GM23338 (cell line): ENCODE measurements around the gene SH2D4B. TPM values are rescaled to one million over a fixed set of nuclear protein-coding genes. Genes with fewer than 3 reads are reported as not detected.

Experiments used
- ATAC-seq: fragments of 200-7000 bp; cut with Tn5 transposase; 3 replicates; pipeline ENCODE4 v1.9.1; 2020
- DNase-seq: peaks from one replicate; pipeline ENCODE4 v3.0.0-alpha.2; 2015; ENCODE audit warnings: low spot score
- H2AFZ ChIP-seq: fragments of 200-600 bp; sonication (generic); 2 replicates; pipeline ENCODE4 v1.8.0; 2016; ENCODE audit warnings: antibody characterized with exemption, mild to moderate bottlenecking, moderate library complexity
- H3F3A ChIP-seq: fragments of 200-600 bp; sonication (generic); replicated peaks from 2 replicates; pipeline ENCODE4 v1.8.0; 2017; ENCODE audit warnings: antibody characterized with exemption, mixed run types, low read depth
- H3K27ac ChIP-seq: fragments of 200-600 bp; sonication (generic); 2 replicates; pipeline ENCODE4 v1.6.1; 2016; ENCODE audit warnings: low read depth
- H3K27me3 ChIP-seq: fragments of 200-600 bp; sonication (generic); 2 replicates; pipeline ENCODE4 v1.8.0; 2016; ENCODE audit warnings: mild to moderate bottlenecking, mixed run types, moderate library complexity; ENCODE audit not compliant: insufficient read depth
- H3K36me3 ChIP-seq: fragments of 200-600 bp; sonication (generic); 2 replicates; pipeline ENCODE4 v1.8.0; 2016; ENCODE audit warnings: mild to moderate bottlenecking; ENCODE audit not compliant: insufficient read depth
- H3K4me1 ChIP-seq: fragments of 200-600 bp; sonication (generic); 2 replicates; pipeline ENCODE4 v1.8.0; 2016; ENCODE audit warnings: mild to moderate bottlenecking, moderate library complexity; ENCODE audit not compliant: insufficient read depth
- H3K4me2 ChIP-seq: fragments of 200-600 bp; sonication (generic); 2 replicates; pipeline ENCODE4 v1.7.1; 2017; ENCODE audit warnings: mixed run types
- H3K4me3 ChIP-seq: fragments of 200-600 bp; sonication (generic); 2 replicates; pipeline ENCODE4 v1.6.1; 2016; ENCODE audit warnings: mixed run types
- H3K79me2 ChIP-seq: fragments of 200-600 bp; sonication (generic); replicated peaks from 2 replicates; pipeline ENCODE4 v1.8.0; 2017; ENCODE audit warnings: mild to moderate bottlenecking; ENCODE audit not compliant: insufficient read depth
- H3K9me2 ChIP-seq: fragments of 200-600 bp; sonication (generic); 2 replicates; pipeline ENCODE4 v1.8.0; 2017; ENCODE audit not compliant: insufficient read depth
- H4K20me1 ChIP-seq: fragments of 200-600 bp; sonication (generic); replicated peaks from 2 replicates; pipeline ENCODE4 v1.8.0; 2017; ENCODE audit warnings: mild to moderate bottlenecking; ENCODE audit not compliant: insufficient read depth
- H3K27ac Mint-ChIP-seq: 2 replicates; pipeline ENCODE4 v1.8.0; 2020; ENCODE audit warnings: inconsistent platforms, mild to moderate bottlenecking, moderate library complexity, mixed read lengths
- H3K27me3 Mint-ChIP-seq: 3 replicates; pipeline ENCODE4 v1.8.0; 2022; ENCODE audit warnings: low read depth, mild to moderate bottlenecking, moderate library complexity, mixed read lengths, inconsistent platforms; ENCODE audit not compliant: insufficient read depth, poor library complexity
- H3K36me3 Mint-ChIP-seq: 3 replicates; pipeline ENCODE4 v1.8.0; 2021; ENCODE audit warnings: low read depth, mild to moderate bottlenecking, inconsistent platforms, moderate library complexity, mixed read lengths
- H3K4me1 Mint-ChIP-seq: 3 replicates; pipeline ENCODE4 v1.8.0; 2020; ENCODE audit warnings: mild to moderate bottlenecking, inconsistent platforms, mixed read lengths
- H3K4me3 Mint-ChIP-seq: 3 replicates; pipeline ENCODE4 v1.8.0; 2021; ENCODE audit warnings: moderate library complexity, mild to moderate bottlenecking, inconsistent platforms, mixed read lengths
- H3K9me3 Mint-ChIP-seq: 3 replicates; pipeline ENCODE4 v1.8.0; 2020; ENCODE audit warnings: moderate library complexity, mild to moderate bottlenecking, inconsistent platforms, mixed read lengths
- CREB1 ChIP-seq: fragments of 250-450 bp; sonication (Bioruptor Pico); IDR thresholded peaks from 2 replicates; pipeline ENCODE4 v1.5.0; 2020; ENCODE audit warnings: low read depth, mild to moderate bottlenecking, moderate library complexity
- EZH2 ChIP-seq: fragments of 200-600 bp; sonication (generic); IDR thresholded peaks from one replicate; pipeline ENCODE4 v1.8.0; 2017; ENCODE audit warnings: antibody characterized with exemption, mild to moderate bottlenecking, low read depth; ENCODE audit not compliant: unreplicated experiment
- EZH2phosphoT487 ChIP-seq: fragments of 200-600 bp; sonication (generic); IDR thresholded peaks from one replicate; pipeline ENCODE4 v1.8.1; 2018; ENCODE audit warnings: antibody characterized with exemption; ENCODE audit not compliant: unreplicated experiment
- JUNB ChIP-seq: IDR thresholded peaks from one replicate; pipeline ENCODE4 v1.6.1; 2016; ENCODE audit warnings: antibody characterized with exemption; ENCODE audit not compliant: unreplicated experiment
- POLR2AphosphoS5 ChIP-seq: IDR thresholded peaks from 2 replicates; pipeline ENCODE4 v1.6.1; 2016; ENCODE audit warnings: antibody characterized with exemption, low read depth
- REST ChIP-seq: IDR thresholded peaks from one replicate; pipeline ENCODE4 v1.6.1; 2018; ENCODE audit warnings: antibody characterized with exemption; ENCODE audit not compliant: unreplicated experiment
- STAT1 ChIP-seq: IDR thresholded peaks from one replicate; pipeline ENCODE4 v1.6.1; 2016; ENCODE audit warnings: antibody characterized with exemption; ENCODE audit not compliant: unreplicated experiment
- ZNF114 ChIP-seq: fragments of 250-450 bp; sonication (Bioruptor Pico); IDR thresholded peaks from 2 replicates; pipeline ENCODE4 v1.5.0; 2020; ENCODE audit warnings: mild to moderate bottlenecking, moderate library complexity
- ZNF331 ChIP-seq: fragments of 250-450 bp; sonication (Bioruptor Pico); IDR thresholded peaks from 2 replicates; pipeline ENCODE4 v1.5.0; 2020; ENCODE audit warnings: low read depth, mild to moderate bottlenecking, moderate library complexity
- ZNF462 ChIP-seq: fragments of 250-450 bp; sonication (Bioruptor Pico); IDR thresholded peaks from 2 replicates; pipeline ENCODE4 v1.5.0; 2020; ENCODE audit warnings: mild to moderate bottlenecking, moderate library complexity
- polyA plus RNA-seq: library from polyadenylated mRNA; unstranded; fragments of >200 nt; fragmentation: Nextera tagmentation; extraction: Ambion mirVana; gene quantifications from 2 replicates; pipeline ENCODE4 v1.2.1, GENCODE V29; 2016
- total RNA-seq: library from RNA; depleted of rRNA; stranded (reverse); fragments of >200 nt; shearing (Covaris generic); gene quantifications from 2 replicates; pipeline ENCODE4 v1.2.3, GENCODE V29; 2014
- TF ChIP-seq, protein P1 (sequence below), 2 experiments: fragments of 200-600 bp in 1 of 2; sonication (generic) in 1 of 2; conservative IDR thresholded peaks; 2 replicates each; pipeline versions ENCODE4 v1.5.1 to v1.6.1; 2016 to 2017; ENCODE audit warnings: antibody characterized with exemption in 2 of 2, low read depth in 2 of 2, mild to moderate bottlenecking in 2 of 2, moderate library complexity in 1 of 2

Gene SH2D4B
- total and polyA plus RNA-seq, 2 experiments from 2014 or later = 0.08 TPM; not detected in 1

DNA sequence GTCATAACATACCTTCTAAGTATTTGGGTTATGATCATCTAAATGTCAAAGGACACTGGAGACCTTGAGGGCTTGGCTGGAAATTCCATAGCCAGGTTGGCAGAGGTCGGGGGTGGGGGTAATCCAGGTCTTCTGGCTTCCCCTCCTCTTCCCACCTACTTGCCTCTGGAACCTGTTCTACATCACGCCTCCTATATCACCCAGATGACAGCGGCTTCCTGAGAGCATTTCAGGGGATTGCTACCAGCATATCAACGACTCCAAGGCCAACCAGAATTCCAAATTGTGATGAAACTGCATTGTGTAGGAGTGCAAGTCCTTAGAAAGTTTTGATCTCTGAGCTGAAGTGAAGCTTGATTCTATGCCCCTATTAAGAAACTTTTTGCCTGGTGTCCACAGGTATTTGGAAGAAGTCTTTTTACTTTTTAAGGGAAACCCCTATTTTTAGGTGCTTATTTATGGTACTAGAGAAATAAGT, 95.7 kb downstream of the SH2D4B start (continued):
- TF ChIP-seq, protein P1, sequence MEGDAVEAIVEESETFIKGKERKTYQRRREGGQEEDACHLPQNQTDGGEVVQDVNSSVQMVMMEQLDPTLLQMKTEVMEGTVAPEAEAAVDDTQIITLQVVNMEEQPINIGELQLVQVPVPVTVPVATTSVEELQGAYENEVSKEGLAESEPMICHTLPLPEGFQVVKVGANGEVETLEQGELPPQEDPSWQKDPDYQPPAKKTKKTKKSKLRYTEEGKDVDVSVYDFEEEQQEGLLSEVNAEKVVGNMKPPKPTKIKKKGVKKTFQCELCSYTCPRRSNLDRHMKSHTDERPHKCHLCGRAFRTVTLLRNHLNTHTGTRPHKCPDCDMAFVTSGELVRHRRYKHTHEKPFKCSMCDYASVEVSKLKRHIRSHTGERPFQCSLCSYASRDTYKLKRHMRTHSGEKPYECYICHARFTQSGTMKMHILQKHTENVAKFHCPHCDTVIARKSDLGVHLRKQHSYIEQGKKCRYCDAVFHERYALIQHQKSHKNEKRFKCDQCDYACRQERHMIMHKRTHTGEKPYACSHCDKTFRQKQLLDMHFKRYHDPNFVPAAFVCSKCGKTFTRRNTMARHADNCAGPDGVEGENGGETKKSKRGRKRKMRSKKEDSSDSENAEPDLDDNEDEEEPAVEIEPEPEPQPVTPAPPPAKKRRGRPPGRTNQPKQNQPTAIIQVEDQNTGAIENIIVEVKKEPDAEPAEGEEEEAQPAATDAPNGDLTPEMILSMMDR (conservative IDR thresholded peaks at IDR 0.05; ENCODE audit: low read depth in 2 of 2) = no peak
- TF ChIP-seq JUNB (no peak), ZNF114 (CRISPR knock-in tag) (no peak), EZH2 (no peak), STAT1 (no peak), ZNF331 (CRISPR knock-in tag) (no peak)

DNA sequence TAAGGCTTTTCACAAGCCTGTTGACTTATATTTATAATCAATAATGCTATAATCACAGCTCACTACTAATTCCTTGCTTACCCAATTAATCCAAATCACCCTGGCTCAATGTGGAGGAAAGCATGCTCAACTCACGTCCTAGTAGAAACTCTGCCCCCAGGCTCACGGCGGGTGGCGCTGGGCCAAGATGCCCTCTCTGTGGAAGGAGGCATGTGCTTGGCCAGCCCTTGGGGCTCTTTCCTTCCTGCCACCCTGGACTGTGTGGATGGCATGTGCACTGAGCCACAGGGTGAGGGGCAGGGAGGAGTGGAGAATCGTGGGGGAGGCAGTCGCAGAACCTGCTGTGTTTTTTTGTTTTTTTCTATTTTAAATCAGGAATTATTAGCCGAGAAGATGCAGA, 96.2 kb downstream of the SH2D4B start:
- ATAC-seq (no peak), DNase-seq (no peak)
- TF ChIP-seq, protein P1 (conservative IDR thresholded peaks at IDR 0.05; ENCODE audit: low read depth in 2 of 2) = no peak
- TF ChIP-seq POLR2AphosphoS5 (no peak), JUNB (no peak), ZNF462 (CRISPR knock-in tag) (no peak), CREB1 (CRISPR knock-in tag) (no peak), EZH2phosphoT487 (no peak), REST (no peak), EZH2 (no peak), ZNF114 (CRISPR knock-in tag) (no peak)

More for the DNA sequence above, 96.2 kb downstream of the SH2D4B start:
- no peaks in the 10 kb centered on the region; the same call in 2 of the 3 replicates for H3K36me3 Mint-ChIP-seq
- H3K27ac Mint-ChIP-seq = no peak overlapping the region
- Histone ChIP-seq H3K79me2 (no peaks in the 10 kb centered on the region), H3K36me3 (no peaks in the 10 kb centered on the region), H3K4me1 (no peaks in the 10 kb centered on the region), H3K4me2 (no peak overlapping the region), H3K27ac (no peak overlapping the region), H3F3A (no peaks in the 10 kb centered on the region), H3K9me2 (0 out of 2 replicates have a peak, but pooled peaks cover 6% of the 10 kb centered on the region), H4K20me1 (no peaks in the 10 kb centered on the region), H3K27me3 (no peaks in the 10 kb centered on the region), H3K4me3 (no peak overlapping the region), H2AFZ (no peak overlapping the region)
- H3K27me3 Mint-ChIP-seq = peaks cover 9% of the 10 kb centered on the region
- 0 out of 3 replicates have a peak, but pooled peaks cover 5% of the 10 kb centered on the region for H3K4me1 Mint-ChIP-seq
- H3K4me3 Mint-ChIP-seq = no peak overlapping the region
- peaks cover 14% of the 10 kb centered on the region; the same call in 2 of the 3 replicates for H3K9me3 Mint-ChIP-seq
